Urothelium cell line (cell line): ENCODE results near the gene KIT.

Experiments
- DNase-seq: peaks from one replicate; pipeline ENCODE4 v3.0.0; 2011; ENCODE audit warnings: low spot score, mixed read lengths
- FAIRE-seq: peaks from 2 replicates; lab custom pipeline; 2011; peaks lifted over from hg19 to GRCh38; lab: Jason Lieb, UNC

KIT gene

GRCh38 chr4:54695788-54696187 is 38.0 kb downstream of the KIT start:
- FAIRE-seq (no peak), DNase-seq (no peak)

DNA sequence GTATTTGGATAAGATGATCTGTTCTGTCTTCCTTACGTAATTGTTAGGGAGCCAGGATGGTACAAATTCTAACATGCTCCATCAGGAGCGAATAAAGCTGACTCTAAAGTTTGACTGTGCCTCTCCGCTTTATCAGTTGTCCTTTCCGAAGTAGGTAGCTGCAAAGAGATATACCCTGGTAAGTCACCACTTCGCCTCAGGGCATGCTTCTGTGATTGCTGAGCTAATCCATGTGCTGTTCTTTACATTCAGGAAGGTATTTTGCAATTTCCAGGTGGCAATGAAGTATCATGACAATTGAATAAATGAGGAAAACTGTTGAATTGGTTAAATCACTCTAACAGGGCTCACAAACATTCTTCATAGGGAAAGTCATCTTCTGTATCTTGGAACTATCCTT is 38.9 kb downstream of the KIT start:
- no peak for FAIRE-seq
- no peak for DNase-seq

DNA sequence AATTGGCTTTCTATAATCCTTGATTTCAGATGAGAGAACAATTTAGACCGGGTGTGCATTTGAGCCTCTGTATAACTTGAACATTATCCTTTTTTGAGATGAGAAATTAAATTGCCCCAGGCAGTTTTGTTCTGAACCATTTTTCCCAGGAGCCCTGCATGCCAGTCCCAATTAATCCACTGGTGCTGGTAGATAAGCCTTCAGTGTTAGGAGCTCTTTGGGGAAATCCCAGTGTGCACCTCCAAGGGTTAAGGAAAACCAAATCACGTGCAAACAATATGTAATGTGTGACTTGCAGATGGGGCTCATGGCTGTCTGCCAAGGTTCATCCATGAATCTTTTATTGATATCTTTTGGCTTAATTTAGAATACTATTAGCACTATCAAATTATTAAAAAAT is 43.2 kb downstream of the KIT start:
- DNase-seq: no peak
- FAIRE-seq: no peak

DNA sequence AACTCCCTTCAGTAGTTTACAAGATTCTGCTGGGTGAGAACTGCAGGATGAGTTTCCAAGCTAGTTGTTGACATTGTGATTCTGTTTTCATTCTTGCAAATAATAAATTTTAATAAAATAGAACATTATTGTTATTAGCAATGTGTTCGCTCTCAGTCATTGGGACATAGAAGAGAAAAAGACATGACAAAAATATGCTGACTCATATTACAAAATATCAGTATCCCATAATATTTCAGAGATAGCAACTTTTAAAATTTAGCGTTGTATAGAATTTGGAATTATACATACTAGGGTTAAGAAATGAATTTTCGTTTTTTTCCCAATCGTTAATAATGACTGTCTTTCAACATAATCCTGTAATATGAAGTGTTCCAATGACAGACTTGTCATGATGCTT is 45.4 kb downstream of the KIT start:
- FAIRE-seq: no peak
- no peak for DNase-seq

DNA sequence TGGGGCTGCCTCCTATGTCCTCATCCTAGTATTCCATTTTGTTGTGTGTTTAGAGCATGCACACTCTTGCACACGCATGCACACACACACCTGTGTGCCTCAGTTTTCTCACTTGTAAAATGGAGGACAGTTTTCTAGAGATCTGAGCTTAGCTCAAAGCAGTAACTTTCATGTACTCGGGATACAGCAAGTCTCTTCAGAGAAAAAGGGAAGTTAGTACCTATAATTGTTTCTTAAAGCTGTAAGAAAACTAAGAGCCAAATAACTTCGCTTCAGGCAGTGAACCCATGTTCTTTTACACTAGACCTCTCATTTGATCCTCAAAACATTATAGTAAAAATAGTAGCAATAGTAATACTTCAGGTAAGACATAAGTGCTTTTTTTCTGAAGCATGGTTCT is 49.6 kb downstream of the KIT start:
- FAIRE-seq: no peak
- no peak for DNase-seq

GRCh38 chr4:54708339-54709279 is 50.9 kb downstream of the KIT start:
- FAIRE-seq: no peak
- DNase-seq: no peak

GRCh38 chr4:54709400-54709799 is 51.6 kb downstream of the KIT start:
- no peak for FAIRE-seq

DNA sequence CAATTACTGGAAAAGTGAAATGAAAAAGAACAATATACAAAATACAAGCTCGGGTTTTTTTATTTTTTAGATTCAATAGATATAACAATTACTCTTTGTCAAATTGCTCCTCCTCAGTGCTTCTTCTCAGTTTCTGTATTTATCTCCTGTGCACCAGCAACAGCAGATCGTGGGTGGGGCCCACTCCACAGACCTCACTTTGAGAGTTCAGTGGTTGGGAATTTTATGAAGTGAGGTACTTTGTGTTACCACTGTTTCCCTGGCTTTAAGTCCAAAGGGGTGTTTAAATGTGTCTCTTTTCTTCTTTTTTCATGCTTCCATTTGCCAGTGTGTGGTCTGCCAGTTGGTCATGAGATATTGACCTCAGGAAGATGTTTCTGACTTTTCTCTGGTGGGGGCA is 54.4 kb downstream of the KIT start:
- FAIRE-seq: no peak

More at GRCh38 chr4:54709400-54709799, 51.6 kb downstream of the KIT start:
- DNase-seq: no peak

GRCh38 chr4:54714631-54715030 is 56.9 kb downstream of the KIT start:
- DNase-seq (no peak), FAIRE-seq (no peak)

More for the DNA sequence above, 54.4 kb downstream of the KIT start:
- DNase-seq: no peak

DNA sequence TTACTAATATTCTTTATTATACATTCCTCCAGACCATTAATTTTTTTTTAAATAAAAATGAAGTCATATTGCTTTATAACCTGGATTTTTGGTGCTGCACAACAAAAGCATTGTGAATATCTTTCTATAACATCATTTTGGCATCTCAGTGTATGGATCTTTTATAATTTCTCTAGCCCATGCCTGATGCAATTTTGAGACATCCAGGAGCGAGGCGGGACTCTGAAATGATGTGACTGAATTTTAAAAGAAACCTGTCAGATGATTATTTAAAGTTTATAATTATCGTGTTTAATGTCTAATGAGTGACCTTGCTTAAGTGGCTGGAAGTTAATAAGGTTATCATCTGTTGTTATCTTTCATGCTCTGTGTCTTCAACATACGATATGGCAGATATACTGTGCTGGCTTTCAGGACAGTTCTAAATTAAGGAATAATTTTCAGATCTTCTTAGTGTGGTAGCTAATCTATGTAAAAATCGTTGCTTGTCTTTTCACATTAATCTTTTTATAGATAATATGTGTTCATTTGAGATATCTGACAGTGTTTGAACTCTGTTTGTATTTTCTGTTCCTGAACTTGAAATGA is 58.8 kb downstream of the KIT start:
- FAIRE-seq: no peak
- no peak for DNase-seq

GRCh38 chr4:54717694-54718093 is 59.9 kb downstream of the KIT start:
- FAIRE-seq: peak; percentile 65
- DNase-seq: no peak

DNA sequence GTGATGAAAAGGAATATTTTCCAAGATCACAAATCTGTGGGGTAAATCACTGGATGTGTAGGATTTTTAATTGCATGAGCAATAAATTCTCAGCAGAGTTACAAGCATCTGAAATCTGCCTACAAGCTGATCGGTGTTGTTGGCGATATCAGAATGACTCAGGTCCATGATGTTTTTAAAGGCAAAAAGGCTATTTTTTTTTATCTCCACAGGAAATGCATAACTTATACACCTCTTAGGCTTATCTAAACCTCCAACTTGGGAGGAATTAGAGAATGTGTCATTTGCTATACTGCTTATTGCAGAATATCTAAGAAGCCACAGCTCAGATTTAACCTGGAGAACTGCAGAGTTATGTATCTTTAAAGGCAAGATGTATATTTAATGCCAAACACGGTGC is 61.6 kb downstream of the KIT start:
- DNase-seq (no peak), FAIRE-seq (no peak)

DNA sequence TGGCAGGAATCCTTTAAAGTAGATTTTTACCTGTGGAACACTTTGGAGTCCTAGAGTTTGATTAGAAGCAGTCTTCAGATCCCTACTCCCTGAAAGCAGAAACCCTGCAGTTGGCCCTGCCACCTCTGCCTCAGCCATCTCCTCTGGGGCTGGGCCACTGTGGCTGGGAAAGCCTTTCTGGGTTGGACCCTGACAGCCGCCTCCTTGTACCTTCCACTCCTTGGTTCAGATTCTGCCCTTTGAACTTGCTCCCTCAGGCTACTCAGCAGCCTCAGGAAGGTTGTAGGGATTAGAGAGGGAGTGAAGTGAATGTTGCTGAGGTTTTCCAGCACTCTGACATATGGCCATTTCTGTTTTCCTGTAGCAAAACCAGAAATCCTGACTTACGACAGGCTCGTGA is 65.5 kb downstream of the KIT start:
- FAIRE-seq: no peak

DNA sequence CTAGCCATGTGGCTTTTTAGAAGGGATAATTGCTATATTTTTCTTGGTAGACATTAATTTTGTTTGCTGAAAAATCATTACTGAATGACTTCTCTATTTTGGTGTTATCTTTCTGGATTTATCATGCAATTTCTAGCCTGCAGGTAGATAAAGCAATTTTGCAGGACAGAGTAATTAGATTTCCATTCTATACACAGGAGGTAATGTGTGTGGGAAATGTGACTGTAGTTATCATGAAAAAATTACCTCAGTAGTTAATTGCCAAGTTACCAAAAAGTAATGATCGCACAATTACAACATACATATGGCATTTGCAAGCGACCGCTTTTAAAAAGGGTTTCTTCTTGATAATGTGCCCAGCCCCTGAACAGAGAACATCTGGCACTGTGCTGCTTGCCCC is 66.1 kb downstream of the KIT start:
- DNase-seq: no peak
- no peak for FAIRE-seq

More for the DNA sequence above, 65.5 kb downstream of the KIT start:
- DNase-seq: no peak

GRCh38 chr4:54726907-54727306 is 69.2 kb downstream of the KIT start:
- FAIRE-seq (no peak), DNase-seq (no peak)

GRCh38 chr4:54727346-54727745 is 69.6 kb downstream of the KIT start:
- FAIRE-seq (no peak), DNase-seq (no peak)

- no peak for FAIRE-seq
- no peak for DNase-seq
These were observed 70.6 kb downstream of the KIT start for GRCh38 chr4:54728368-54728767.

GRCh38 chr4:54729256-54729655 is 71.5 kb downstream of the KIT start:
- DNase-seq (no peak), FAIRE-seq (no peak)

DNA sequence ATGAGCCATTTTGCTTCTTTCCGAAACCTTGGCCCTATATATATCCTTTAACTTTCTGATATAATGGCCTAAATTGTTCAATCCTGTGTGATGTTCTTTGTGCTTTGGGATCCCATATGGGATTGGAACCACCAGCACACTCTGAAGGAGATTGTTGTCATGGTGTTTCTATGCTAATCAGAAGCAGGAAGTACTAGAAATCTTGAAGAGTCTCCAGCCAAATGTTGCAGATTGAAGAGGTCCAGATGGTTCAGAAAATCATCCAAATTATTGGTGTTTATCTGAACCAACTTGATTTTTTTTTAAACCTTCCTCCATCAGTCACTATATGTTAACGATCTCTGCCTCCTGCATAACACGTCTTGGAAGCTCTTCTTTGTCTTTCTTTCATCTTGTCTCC is 72.8 kb downstream of the KIT start:
- DNase-seq: no peak
- FAIRE-seq: no peak

DNA sequence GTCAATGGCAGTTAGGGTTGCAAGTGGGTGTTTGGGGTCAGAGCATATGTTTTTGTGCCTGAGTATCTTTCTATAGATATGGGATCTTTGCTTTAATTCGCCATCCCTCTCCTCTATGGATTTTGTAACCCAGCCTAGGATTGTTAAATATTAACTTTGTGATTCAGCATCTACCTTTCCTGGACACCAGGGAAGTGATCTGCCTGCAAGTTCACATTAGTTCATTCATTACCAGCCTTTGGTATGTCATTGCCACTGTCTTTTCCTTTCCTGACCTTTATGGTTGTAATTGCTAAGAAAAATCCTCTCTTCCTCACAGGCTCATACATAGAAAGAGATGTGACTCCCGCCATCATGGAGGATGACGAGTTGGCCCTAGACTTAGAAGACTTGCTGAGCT is 73.8 kb downstream of the KIT start:
- no peak for DNase-seq
- no peak for FAIRE-seq

GRCh38 chr4:54731976-54732375 is 74.2 kb downstream of the KIT start:
- DNase-seq (no peak), FAIRE-seq (no peak)

DNA sequence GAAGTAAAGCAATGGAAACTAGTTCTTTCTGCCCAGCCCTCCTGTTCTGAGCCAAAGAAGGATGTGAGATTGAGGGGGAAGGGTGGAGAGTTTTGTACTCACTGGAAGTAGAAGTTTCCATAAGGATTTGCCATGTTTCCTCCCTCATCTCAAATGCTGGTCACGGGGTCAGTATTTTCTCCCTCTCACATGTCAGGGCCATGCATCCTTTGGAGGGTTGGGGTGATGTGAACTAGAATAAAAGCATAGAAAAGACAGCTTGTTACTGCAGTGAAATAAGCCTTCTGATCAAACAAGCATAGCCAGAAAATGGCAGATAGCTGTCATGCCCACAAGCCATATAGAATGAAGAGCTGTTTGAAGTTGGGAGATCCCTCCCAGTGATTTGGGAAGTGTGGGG is 79.7 kb downstream of the KIT start:
- FAIRE-seq: no peak
- DNase-seq: no peak
